Stimulated activated CD8-positive, alpha-beta memory T cell treated with anti-CD3 and anti-CD28 coated beads, Interleukin-7, amount 100 ng/mL, for 24 hours (primary cell): ENCODE results near the gene KIAA1328.

ENCODE experiments used
- DNase-seq: peaks from one replicate; pipeline ENCODE4 v3.0.0-alpha.2; 2020; ENCODE audit warnings: low read depth

Gene KIAA1328

DNA sequence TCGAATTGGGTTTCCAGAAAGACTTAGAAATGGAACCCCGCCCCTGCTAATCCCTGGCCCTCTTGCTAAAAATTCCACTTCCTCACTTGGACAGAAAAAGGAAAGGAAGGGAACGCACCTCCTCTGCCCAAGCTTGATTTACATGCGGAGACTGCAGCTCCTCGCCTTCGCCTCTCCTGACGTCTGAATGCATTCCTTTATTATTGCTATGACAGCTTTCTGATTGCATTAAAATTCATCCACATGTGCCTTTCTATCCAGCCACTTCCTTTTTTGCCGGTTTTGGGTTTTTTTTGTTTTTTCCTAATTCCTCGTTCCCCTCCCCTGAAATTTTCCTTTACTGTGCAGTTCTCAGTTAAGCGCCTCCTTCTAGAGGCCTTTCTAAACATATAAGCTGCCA, 448.9 kb downstream of the KIAA1328 start:
- DNase-seq = no peak
